HL-60 (cell line): Measurements from ENCODE around the gene RALA.

Source experiments
- DNase-seq, 2 experiments: peaks; one replicate each; pipeline ENCODE4 v3.0.0-alpha.2; 2010 to 2020; ENCODE audit warnings: low read depth in 1 of 2, low spot score in 1 of 2
- H3K27ac ChIP-seq: fragments of 250-450 bp; sonication (Bioruptor Pico); replicated peaks from 2 replicates; pipeline ENCODE4 v1.5.1; 2020; ENCODE audit warnings: mild to moderate bottlenecking, moderate library complexity
- H3K27me3 ChIP-seq: fragments of 250-450 bp; sonication (Bioruptor Pico); 2 replicates; pipeline ENCODE4 v1.5.1; 2021; ENCODE audit warnings: mild to moderate bottlenecking, moderate library complexity; ENCODE audit not compliant: insufficient read depth, poor library complexity, severe bottlenecking
- H3K4me3 ChIP-seq: replicated peaks from 2 replicates; pipeline ENCODE4 v1.5.1; 2011; ENCODE audit warnings: mild to moderate bottlenecking, control low read depth, low read length; ENCODE audit not compliant: insufficient read depth
- CTCF ChIP-seq: IDR thresholded peaks from one replicate; pipeline ENCODE4 v1.5.1; 2011; ENCODE audit warnings: low read length, control low read depth, inconsistent platforms; ENCODE audit not compliant: insufficient read depth
- GABPA ChIP-seq: IDR thresholded peaks from 2 replicates; pipeline ENCODE4 v1.6.1; 2012; ENCODE audit warnings: low read depth
- POLR2AphosphoS5 ChIP-seq: IDR thresholded peaks from 2 replicates; pipeline ENCODE4 v1.6.1; 2012; ENCODE audit warnings: low read depth
- REST ChIP-seq: IDR thresholded peaks from 2 replicates; pipeline ENCODE4 v1.6.1; 2012; ENCODE audit warnings: low read depth; ENCODE audit not compliant: insufficient replicate concordance
- SPI1 ChIP-seq: IDR thresholded peaks from 2 replicates; pipeline ENCODE4 v1.6.1; 2012; ENCODE audit warnings: low read depth, mild to moderate bottlenecking, borderline replicate concordance

RALA gene

GRCh38 chr7:39727231-39728012 lies 104.0 kb downstream of the RALA start:
- no peak for DNase-seq
- H3K27ac ChIP-seq = no peak overlapping the region
- H3K27me3 ChIP-seq = no peaks in the 10 kb centered on the region
- no peak overlapping the region for H3K4me3 ChIP-seq
- no peak for TF ChIP-seq SPI1
- no peak for TF ChIP-seq REST
- TF ChIP-seq CTCF = no peak
- no peak for TF ChIP-seq GABPA
- no peak for TF ChIP-seq POLR2AphosphoS5

- peak; percentile 65; the same call in 1 of the 2 replicates for TF ChIP-seq POLR2AphosphoS5
- peak; percentile 80 for TF ChIP-seq SPI1
- peak; percentile 76 for TF ChIP-seq GABPA
- TF ChIP-seq CTCF = no peak
- TF ChIP-seq REST = peak; percentile 24
- H3K27ac ChIP-seq = peak overlapping the region; percentile 90
- peak overlapping the region; percentile 69 for H3K4me3 ChIP-seq
- no peaks in the 10 kb centered on the region for H3K27me3 ChIP-seq
- DNase-seq = peak; percentile 85 to 93
These were observed 109.7 kb downstream of the RALA start for GRCh38 chr7:39732837-39733804.

GRCh38 chr7:39733881-39734632 lies 110.7 kb downstream of the RALA start:
- H3K4me3 ChIP-seq = peak overlapping the region; percentile 69
- TF ChIP-seq CTCF = no peak
- TF ChIP-seq SPI1 = peak; percentile 73
- peak overlapping the region; percentile 90 for H3K27ac ChIP-seq
- peak in 1 of 2 experiments; percentile 17 for DNase-seq
- no peaks in the 10 kb centered on the region for H3K27me3 ChIP-seq
